KMS-11 (cell line): Measurements from ENCODE around the gene LRRC71.

Source experiments
- H2AFZ ChIP-seq: fragments of 200-600 bp; sonication (generic); 2 replicates; pipeline ENCODE4 v1.6.1; 2016; ENCODE audit warnings: antibody characterized with exemption, mixed run types, low read depth
- H3K27ac ChIP-seq: fragments of 200-600 bp; sonication (generic); 2 replicates; pipeline ENCODE4 v1.6.1; 2016; ENCODE audit warnings: mild to moderate bottlenecking, mixed run types
- H3K27me3 ChIP-seq: fragments of 200-600 bp; sonication (generic); 2 replicates; pipeline ENCODE4 v1.6.1; 2017; ENCODE audit warnings: mild to moderate bottlenecking, low read depth, mixed run types, moderate library complexity; ENCODE audit not compliant: insufficient read depth
- H3K36me3 ChIP-seq: fragments of 200-600 bp; sonication (generic); 2 replicates; pipeline ENCODE4 v1.6.1; 2017; ENCODE audit warnings: mild to moderate bottlenecking, mixed run types; ENCODE audit not compliant: insufficient read depth
- H3K4me1 ChIP-seq: fragments of 200-600 bp; sonication (generic); 2 replicates; pipeline ENCODE4 v1.6.1; 2016; ENCODE audit warnings: mild to moderate bottlenecking, low read depth, mixed run types; ENCODE audit not compliant: poor library complexity, severe bottlenecking
- H3K4me2 ChIP-seq: fragments of 200-600 bp; sonication (generic); 2 replicates; pipeline ENCODE4 v1.7.0; 2016; ENCODE audit warnings: mild to moderate bottlenecking, mixed run types
- H3K4me3 ChIP-seq: fragments of 200-600 bp; sonication (generic); IDR thresholded peaks from 2 replicates; pipeline ENCODE4 v1.6.1; 2017; ENCODE audit warnings: low read depth, low read length, mixed read lengths; ENCODE audit not compliant: insufficient read depth
- H3K79me2 ChIP-seq: fragments of 200-600 bp; sonication (generic); 2 replicates; pipeline ENCODE4 v1.6.1; 2016; ENCODE audit warnings: low read depth, mixed run types; ENCODE audit not compliant: insufficient read depth
- H3K9ac ChIP-seq: fragments of 200-600 bp; sonication (generic); 2 replicates; pipeline ENCODE4 v1.6.1; 2016; ENCODE audit warnings: mild to moderate bottlenecking, mixed run types
- H4K20me1 ChIP-seq: fragments of 200-600 bp; sonication (generic); 2 replicates; pipeline ENCODE4 v1.6.1; 2016; ENCODE audit warnings: mild to moderate bottlenecking, mixed run types; ENCODE audit not compliant: insufficient read depth
- TF ChIP-seq, protein P1 (sequence below): fragments of 200-600 bp; sonication (generic); conservative IDR thresholded peaks from 2 replicates; pipeline ENCODE4 v1.6.1; 2017; ENCODE audit warnings: low read depth, mild to moderate bottlenecking, antibody characterized with exemption, low read length, moderate library complexity, mixed read lengths

LRRC71 gene

DNA sequence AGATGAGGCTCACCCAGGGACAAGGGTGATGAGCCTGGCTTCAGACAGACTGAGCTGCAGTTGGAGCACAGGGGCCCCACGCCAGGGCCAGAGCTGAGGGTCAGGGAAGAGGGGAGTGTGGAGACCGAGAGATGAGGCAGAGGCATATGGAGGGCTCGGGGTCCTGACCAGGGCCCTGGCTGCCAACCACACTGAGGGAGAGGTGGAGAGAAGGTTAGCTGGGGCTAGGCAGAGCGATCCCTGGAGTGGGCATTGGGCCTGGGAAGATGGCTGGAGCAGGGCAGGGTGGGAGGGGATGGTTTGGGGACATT, 18.9 kb upstream of the LRRC71 start:
- no peak overlapping the region for H3K9ac ChIP-seq
- no peak overlapping the region for H2AFZ ChIP-seq
- H3K4me3 ChIP-seq, result no peak overlapping the region
- H3K27me3 ChIP-seq, result peaks cover 100% of the 10 kb centered on the region
- H3K79me2 ChIP-seq, result no peaks in the 10 kb centered on the region
- TF ChIP-seq, protein P1, sequence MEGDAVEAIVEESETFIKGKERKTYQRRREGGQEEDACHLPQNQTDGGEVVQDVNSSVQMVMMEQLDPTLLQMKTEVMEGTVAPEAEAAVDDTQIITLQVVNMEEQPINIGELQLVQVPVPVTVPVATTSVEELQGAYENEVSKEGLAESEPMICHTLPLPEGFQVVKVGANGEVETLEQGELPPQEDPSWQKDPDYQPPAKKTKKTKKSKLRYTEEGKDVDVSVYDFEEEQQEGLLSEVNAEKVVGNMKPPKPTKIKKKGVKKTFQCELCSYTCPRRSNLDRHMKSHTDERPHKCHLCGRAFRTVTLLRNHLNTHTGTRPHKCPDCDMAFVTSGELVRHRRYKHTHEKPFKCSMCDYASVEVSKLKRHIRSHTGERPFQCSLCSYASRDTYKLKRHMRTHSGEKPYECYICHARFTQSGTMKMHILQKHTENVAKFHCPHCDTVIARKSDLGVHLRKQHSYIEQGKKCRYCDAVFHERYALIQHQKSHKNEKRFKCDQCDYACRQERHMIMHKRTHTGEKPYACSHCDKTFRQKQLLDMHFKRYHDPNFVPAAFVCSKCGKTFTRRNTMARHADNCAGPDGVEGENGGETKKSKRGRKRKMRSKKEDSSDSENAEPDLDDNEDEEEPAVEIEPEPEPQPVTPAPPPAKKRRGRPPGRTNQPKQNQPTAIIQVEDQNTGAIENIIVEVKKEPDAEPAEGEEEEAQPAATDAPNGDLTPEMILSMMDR, result no peak
- no peak overlapping the region for H3K27ac ChIP-seq
- H3K36me3 ChIP-seq, result no peaks in the 10 kb centered on the region
- H3K4me1 ChIP-seq, result no peaks in the 10 kb centered on the region
- no peak overlapping the region for H3K4me2 ChIP-seq
- no peaks in the 10 kb centered on the region for H4K20me1 ChIP-seq

DNA sequence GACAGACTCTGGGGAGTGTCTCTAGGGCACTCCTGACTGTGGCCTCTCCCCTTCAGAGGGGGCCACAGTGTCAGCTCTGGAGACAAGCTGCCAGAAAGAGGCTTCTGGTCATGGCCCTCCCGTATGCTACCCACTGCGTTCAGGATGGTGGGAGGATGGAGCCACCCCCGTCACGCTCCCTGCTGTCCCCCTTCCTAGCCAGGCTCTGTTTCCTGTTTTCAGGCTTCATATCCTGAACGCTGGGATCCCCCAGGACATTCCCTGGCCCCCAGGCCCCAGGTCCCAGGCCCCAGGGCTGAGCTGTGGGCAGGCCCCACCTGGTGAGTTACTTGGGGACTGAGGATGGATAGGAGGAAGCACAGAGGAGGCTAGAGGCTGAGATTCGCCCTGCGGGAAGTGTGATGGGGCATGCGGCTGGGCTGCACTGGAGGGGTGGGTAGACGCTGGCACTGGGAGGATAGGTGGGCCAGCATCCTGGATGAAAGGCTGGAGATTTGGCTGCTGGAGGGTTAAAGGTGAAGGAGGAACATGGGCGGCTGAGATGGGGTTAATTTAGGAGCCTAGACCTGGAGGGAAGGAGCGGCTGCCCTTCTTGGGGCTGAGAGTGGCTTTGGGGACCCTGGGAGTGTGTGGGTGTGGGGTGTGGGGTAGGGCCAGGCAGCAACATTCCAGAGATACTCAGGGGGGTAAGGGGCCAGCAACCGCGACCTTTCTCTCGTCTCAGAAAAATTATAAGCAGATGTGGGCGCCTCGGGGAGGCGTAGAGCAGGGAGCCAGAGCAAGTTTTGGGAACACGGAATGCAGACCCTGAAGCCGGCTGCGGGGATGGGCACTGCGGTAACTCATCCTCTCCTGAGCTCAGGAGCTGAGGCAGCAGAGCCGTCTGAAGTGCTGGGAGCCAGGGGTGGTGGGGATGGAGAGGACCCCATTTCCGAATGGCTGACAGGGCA, 18.2 kb upstream of the LRRC71 start:
- Histone ChIP-seq H3K4me2 (no peak overlapping the region), H3K79me2 (no peaks in the 10 kb centered on the region), H3K9ac (no peak overlapping the region), H4K20me1 (no peaks in the 10 kb centered on the region), H3K36me3 (no peaks in the 10 kb centered on the region), H3K27ac (no peak overlapping the region), H2AFZ (no peak overlapping the region), H3K4me1 (no peaks in the 10 kb centered on the region), H3K4me3 (no peak overlapping the region), H3K27me3 (peaks cover 100% of the 10 kb centered on the region)
- TF ChIP-seq, protein P1, result no peak

DNA sequence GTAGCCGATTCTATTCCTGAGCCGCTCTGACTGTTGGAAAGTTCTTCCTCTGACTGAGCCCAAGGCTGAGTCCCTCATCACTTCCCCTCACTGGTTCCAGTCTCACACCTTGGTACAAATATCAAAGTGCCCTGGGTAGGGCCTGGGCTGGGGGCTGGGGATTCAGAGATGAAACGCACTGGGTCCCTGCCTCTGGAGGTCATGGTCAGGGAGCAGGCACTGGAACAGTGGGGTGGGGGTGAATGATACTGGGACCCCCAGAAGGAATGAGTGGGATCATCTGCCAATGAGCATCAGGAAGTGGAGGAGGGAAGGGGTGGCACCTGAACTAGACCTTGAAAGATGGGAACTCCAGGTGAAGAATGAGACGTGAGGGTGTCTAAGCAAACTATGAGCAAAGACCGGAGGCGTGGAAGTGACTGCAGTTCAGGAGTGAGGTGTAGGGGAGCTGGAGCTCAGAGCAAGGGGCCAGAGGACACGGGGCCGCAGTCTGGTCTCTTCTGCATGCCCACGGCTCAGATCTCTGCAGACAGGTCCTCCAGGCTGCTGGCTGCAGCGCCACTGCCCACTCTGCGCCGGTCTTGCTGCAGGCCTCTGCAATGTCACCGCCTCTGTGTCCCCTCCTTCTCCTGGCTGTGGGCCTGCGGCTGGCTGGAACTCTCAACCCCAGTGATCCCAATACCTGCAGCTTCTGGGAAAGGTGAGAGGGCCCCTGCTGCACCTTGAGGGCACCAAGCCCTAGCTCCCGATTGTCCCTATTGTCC, 16.9 kb upstream of the LRRC71 start:
- TF ChIP-seq, protein P1, result no peak
- H3K27ac ChIP-seq, result no peak overlapping the region
- H3K27me3 ChIP-seq, result peaks cover 99% of the 10 kb centered on the region
- H3K9ac ChIP-seq, result no peak overlapping the region
- H3K4me1 ChIP-seq, result no peaks in the 10 kb centered on the region
- H4K20me1 ChIP-seq, result no peaks in the 10 kb centered on the region
- H2AFZ ChIP-seq, result no peak overlapping the region
- no peak overlapping the region for H3K4me2 ChIP-seq
- no peak overlapping the region for H3K4me3 ChIP-seq
- no peaks in the 10 kb centered on the region for H3K36me3 ChIP-seq
- no peaks in the 10 kb centered on the region for H3K79me2 ChIP-seq

DNA sequence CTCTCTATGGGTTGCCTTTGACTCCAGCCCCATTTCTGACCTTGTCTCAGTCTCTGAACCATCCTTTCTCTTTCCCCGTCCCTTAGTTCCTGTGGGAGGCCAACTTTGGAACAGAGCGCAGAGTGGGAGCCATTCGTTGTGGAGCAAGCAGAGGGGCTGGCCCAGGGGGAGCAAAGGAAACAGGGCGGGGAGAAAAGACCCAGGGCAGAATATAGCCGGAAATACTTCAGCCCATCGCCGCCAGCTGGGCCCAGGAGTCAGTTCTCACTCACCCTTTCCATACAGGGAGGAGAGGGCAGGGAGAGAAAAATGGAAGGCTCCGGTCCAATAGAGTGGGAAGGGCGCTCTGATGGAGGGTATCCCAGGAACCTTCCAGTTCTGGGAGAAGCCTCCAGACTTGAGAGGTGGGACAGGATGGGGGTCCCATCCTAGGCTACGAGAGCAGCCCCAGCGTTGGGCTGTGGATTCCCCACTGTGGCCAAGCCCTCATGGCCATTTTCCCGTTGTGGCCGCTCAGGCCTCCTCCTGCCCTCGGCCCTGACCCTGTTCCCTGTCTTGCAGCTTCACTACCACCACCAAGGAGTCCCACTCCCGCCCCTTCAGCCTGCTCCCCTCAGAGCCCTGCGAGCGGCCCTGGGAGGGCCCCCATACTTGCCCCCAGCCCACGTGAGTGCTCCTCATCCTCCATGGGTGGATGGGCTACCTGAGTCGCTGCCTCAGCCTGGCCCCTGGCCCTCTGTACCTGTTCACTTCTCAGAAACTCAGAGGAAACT, 16.1 kb upstream of the LRRC71 start:
- no peaks in the 10 kb centered on the region for H3K79me2 ChIP-seq
- no peaks in the 10 kb centered on the region for H3K4me1 ChIP-seq
- TF ChIP-seq, protein P1, result no peak
- H3K9ac ChIP-seq, result no peak overlapping the region
- peaks cover 99% of the 10 kb centered on the region for H3K27me3 ChIP-seq
- H3K36me3 ChIP-seq, result no peaks in the 10 kb centered on the region
- H3K27ac ChIP-seq, result no peak overlapping the region
- H4K20me1 ChIP-seq, result no peaks in the 10 kb centered on the region
- H3K4me3 ChIP-seq, result no peak overlapping the region
- H2AFZ ChIP-seq, result no peak overlapping the region
- no peak overlapping the region for H3K4me2 ChIP-seq
